MM.1S (cell line): Measurements from ENCODE around the gene TMSB4X.

Experiments
- CTCF ChIP-seq: fragments of 300-600 bp; sonication (generic); IDR thresholded peaks from 2 replicates; pipeline ENCODE4 v1.5.1; 2016; ENCODE audit warnings: antibody characterized with exemption, low read length, mixed read lengths
- EZH2 ChIP-seq: fragments of 300-600 bp; sonication (generic); optimal IDR thresholded peaks from 2 replicates; pipeline ENCODE3; 2017; ENCODE audit warnings: low read depth, mild to moderate bottlenecking, antibody characterized with exemption, low read length, mixed read lengths

DNA sequence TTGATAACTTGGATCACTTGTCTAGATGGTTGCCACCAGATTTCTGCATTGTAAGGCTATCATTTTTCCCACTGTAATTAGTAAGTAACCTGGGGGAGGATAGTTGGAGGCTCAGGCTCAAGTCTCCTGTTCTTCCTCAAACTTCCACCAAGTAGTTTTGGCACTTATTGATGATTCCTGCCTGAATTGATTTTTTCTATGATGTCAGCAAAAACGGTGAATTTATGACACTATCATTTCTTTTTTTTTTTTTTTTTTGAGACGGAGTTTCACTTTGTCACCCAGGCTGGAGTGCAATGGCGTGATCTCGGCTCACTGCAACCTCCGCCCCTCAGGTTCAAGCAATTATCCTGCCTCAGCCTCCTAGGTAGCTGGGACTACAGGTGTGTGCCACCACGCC, 12.4 kb downstream of the TMSB4X start:
- no peak for TF ChIP-seq CTCF
- no peak for TF ChIP-seq EZH2
